GM12878 (cell line): ENCODE results near the gene KHK.

Source experiments
- BCL11A ChIP-seq: IDR thresholded peaks from 2 replicates; pipeline ENCODE4 v1.6.1; 2011; ENCODE audit warnings: low read depth, low read length
- CEBPB ChIP-seq, 2 experiments: fragments of 150-350 bp in 1 of 2; IDR thresholded peaks; 2 replicates each; pipeline ENCODE4 v1.6.1; 2012 to 2014; ENCODE audit warnings: low read depth in 2 of 2, low read length in 2 of 2, borderline replicate concordance in 1 of 2, inconsistent platforms in 1 of 2
- EZH2 ChIP-seq: IDR thresholded peaks from 2 replicates; pipeline ENCODE4 v1.6.1; 2012; ENCODE audit warnings: low read depth, mild to moderate bottlenecking, control low read depth, inconsistent platforms, low read length, borderline replicate concordance; ENCODE audit not compliant: control insufficient read depth
- POLR2AphosphoS2 ChIP-seq: IDR thresholded peaks from 2 replicates; pipeline ENCODE4 v1.6.1; 2011; ENCODE audit warnings: low read depth, mild to moderate bottlenecking, low read length, improper control_type of control experiment, moderate library complexity
- TCF7 ChIP-seq: IDR thresholded peaks from 2 replicates; pipeline ENCODE4 v1.6.1; 2014; ENCODE audit warnings: antibody characterized with exemption, borderline replicate concordance
- TF ChIP-seq, protein P1 (sequence below): IDR thresholded peaks from 2 replicates; pipeline ENCODE4 v1.6.1; 2012; ENCODE audit warnings: low read depth, low read length, improper control_type of control experiment

DNA sequence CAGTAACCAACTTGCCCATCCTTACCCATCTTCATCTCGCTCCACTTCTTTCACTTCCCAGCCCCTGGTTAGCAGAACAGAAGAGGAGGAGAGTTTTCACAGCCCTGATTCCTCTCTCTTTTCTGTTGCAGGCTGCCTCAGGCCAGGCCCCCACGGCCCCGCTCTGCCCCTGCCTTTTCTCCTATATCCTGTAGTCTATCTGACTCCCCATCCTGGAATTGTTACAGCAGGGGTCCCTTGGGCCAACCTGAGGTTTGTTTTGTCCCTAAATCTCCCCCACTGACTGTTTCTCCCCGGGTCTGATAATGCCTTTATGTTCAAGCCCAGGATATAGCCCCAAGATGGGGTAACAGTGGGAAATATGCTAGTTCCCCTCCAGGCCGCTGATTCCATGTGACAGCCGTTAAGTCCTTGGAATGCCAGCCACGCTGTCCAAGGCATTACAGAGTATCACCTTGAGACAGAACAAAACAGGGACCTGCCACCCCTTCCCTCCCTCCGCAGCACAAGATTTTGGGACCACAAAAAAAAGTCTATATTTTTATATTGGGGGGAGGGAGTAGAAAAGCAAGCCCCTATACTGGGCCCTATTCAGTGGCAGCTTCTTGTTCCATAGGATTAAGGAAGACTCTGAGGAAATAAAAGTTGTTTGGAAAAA, 16.5 kb upstream of the KHK start:
- TF ChIP-seq, protein P1, sequence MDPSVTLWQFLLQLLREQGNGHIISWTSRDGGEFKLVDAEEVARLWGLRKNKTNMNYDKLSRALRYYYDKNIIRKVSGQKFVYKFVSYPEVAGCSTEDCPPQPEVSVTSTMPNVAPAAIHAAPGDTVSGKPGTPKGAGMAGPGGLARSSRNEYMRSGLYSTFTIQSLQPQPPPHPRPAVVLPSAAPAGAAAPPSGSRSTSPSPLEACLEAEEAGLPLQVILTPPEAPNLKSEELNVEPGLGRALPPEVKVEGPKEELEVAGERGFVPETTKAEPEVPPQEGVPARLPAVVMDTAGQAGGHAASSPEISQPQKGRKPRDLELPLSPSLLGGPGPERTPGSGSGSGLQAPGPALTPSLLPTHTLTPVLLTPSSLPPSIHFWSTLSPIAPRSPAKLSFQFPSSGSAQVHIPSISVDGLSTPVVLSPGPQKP = no peak
- TF ChIP-seq TCF7 (no peak), BCL11A (no peak), POLR2AphosphoS2 (no peak), CEBPB (IDR thresholded peaks at IDR 0.05; ENCODE audit: borderline replicate concordance in 1 of 2, low read depth in 2 of 2, low read length in 2 of 2) (no peak), EZH2 (no peak)
